ENCODE results near the gene MGAT5. TPM values are rescaled to one million over a fixed set of nuclear protein-coding genes. Genes with fewer than 3 reads are reported as not detected.

MGAT5 gene
- total RNA-seq, 1 experiment from 2014 or later = 52.4 TPM

DNA sequence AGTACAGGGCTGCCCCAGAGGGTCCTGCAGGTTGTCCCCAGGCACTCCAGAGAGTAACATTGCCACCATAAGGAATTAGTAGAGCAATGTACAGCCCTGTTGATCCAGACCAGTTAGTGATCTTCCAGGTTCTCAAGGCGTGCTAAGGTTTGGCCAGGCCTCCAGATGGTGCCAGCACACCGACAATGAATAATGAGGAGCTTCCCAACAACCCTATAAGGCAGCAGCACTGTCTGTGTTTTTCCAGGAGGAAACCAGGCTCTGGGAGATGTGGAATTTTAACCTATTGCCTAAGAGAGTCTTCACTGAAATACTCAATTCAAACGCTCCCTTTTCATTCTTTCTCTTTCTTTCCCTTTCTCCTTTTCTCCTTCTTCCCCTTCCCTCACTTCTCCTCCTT is 122.1 kb downstream of the MGAT5 start:
- peak; percentile 13 for DNase-seq (ENCODE audit: low spot score)
- no peak overlapping the region for H3K4me3 Mint-ChIP-seq
- ChIA-PET CTCF (interaction anchor here (0.5 to 2.1 kb wide), 3 partner anchors 36 to 122 kb away, joined by 3 to 16 read pairs (median 4); no protein-coding TSS in a partner anchor), POLR2A (no interaction called here)
- no peaks in the 10 kb centered on the region for H3K27me3 Mint-ChIP-seq (ENCODE audit: low read depth)
- TF ChIP-seq, protein P1, sequence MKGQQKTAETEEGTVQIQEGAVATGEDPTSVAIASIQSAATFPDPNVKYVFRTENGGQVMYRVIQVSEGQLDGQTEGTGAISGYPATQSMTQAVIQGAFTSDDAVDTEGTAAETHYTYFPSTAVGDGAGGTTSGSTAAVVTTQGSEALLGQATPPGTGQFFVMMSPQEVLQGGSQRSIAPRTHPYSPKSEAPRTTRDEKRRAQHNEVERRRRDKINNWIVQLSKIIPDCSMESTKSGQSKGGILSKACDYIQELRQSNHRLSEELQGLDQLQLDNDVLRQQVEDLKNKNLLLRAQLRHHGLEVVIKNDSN (CRISPR knock-in tag; IDR thresholded peaks at IDR 0.05) = no peak
- TF ChIP-seq, protein P2, sequence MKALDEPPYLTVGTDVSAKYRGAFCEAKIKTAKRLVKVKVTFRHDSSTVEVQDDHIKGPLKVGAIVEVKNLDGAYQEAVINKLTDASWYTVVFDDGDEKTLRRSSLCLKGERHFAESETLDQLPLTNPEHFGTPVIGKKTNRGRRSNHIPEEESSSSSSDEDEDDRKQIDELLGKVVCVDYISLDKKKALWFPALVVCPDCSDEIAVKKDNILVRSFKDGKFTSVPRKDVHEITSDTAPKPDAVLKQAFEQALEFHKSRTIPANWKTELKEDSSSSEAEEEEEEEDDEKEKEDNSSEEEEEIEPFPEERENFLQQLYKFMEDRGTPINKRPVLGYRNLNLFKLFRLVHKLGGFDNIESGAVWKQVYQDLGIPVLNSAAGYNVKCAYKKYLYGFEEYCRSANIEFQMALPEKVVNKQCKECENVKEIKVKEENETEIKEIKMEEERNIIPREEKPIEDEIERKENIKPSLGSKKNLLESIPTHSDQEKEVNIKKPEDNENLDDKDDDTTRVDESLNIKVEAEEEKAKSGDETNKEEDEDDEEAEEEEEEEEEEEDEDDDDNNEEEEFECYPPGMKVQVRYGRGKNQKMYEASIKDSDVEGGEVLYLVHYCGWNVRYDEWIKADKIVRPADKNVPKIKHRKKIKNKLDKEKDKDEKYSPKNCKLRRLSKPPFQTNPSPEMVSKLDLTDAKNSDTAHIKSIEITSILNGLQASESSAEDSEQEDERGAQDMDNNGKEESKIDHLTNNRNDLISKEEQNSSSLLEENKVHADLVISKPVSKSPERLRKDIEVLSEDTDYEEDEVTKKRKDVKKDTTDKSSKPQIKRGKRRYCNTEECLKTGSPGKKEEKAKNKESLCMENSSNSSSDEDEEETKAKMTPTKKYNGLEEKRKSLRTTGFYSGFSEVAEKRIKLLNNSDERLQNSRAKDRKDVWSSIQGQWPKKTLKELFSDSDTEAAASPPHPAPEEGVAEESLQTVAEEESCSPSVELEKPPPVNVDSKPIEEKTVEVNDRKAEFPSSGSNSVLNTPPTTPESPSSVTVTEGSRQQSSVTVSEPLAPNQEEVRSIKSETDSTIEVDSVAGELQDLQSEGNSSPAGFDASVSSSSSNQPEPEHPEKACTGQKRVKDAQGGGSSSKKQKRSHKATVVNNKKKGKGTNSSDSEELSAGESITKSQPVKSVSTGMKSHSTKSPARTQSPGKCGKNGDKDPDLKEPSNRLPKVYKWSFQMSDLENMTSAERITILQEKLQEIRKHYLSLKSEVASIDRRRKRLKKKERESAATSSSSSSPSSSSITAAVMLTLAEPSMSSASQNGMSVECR (CRISPR knock-in tag; IDR thresholded peaks at IDR 0.05; ENCODE audit: borderline replicate concordance) = no peak
- TF ChIP-seq EMX1 (CRISPR knock-in tag; IDR thresholded peaks at IDR 0.05) (no peak), ZNF121 (CRISPR knock-in tag; IDR thresholded peaks at IDR 0.05) (no peak)
- H3K27ac Mint-ChIP-seq = no peak overlapping the region
- H3K4me1 Mint-ChIP-seq = no peaks in the 10 kb centered on the region
- H3K9me3 Mint-ChIP-seq = no peaks in the 10 kb centered on the region
- ATAC-seq = peak; percentile 69
- H3K36me3 Mint-ChIP-seq = no peaks in the 10 kb centered on the region; the same call in 1 of the 2 replicates

DNA sequence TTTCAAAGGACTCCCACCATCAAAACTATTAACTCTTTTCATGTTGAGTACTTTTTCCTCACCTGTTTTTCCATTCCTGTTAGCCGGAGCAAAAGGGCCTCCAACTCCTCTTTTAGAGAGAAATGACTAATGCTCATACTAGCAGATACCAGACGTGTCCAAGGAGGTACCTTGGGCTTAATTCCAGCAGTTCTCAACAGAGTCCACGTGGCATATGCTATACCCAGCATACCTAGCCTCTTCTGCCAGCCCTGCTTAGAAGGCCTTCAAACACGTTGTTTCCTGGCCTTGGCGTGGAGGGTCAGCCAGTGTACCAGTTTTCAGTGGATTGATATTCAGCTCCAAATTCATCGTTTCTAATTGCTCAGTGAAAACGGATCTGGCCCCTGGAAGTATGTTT is 123.9 kb downstream of the MGAT5 start:
- H3K9me3 Mint-ChIP-seq = no peaks in the 10 kb centered on the region
- no peaks in the 10 kb centered on the region for H3K4me1 Mint-ChIP-seq
- ATAC-seq (no peak), DNase-seq (ENCODE audit: low spot score) (no peak)
- CTCF ChIA-PET = interaction anchor here (0.7 to 1.0 kb wide), 2 partner anchors 34 to 73 kb away, joined by 3 to 4 read pairs; no protein-coding TSS in a partner anchor
- H3K27ac Mint-ChIP-seq = no peak overlapping the region
- no peaks in the 10 kb centered on the region for H3K27me3 Mint-ChIP-seq (ENCODE audit: low read depth)
- TF ChIP-seq TEAD4 (CRISPR knock-in tag; IDR thresholded peaks at IDR 0.05) (no peak), ESRRA (CRISPR knock-in tag; IDR thresholded peaks at IDR 0.05; ENCODE audit: borderline replicate concordance) (no peak), ATF1 (CRISPR knock-in tag; IDR thresholded peaks at IDR 0.05) (no peak)
- H3K4me3 Mint-ChIP-seq = no peak overlapping the region
- H3K36me3 Mint-ChIP-seq = no peaks in the 10 kb centered on the region; the same call in 1 of the 2 replicates
- POLR2A ChIA-PET = no interaction called here

DNA sequence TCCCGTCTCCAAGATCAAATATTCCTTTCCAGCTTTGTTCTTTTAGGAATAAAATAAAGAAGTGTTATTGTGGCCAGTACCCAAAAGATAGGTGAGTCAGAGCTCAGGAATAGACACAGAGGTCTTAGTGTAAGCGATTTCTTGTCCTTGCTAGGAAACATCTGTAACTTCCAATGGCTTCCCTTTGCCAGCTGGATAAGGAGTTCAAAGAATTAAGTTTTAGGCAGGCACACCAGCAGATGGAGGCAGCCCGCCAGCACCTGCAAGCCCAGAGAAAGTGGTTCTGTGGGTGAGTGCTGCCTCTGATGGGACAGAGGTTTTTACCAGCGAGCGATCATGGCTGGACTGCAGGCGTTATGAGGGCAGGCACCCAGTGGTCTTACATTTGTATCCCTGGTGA is 125.4 kb downstream of the MGAT5 start:
- Mint-ChIP-seq H3K9me3 (no peaks in the 10 kb centered on the region), H3K4me3 (no peak overlapping the region), H3K27me3 (ENCODE audit: low read depth) (no peaks in the 10 kb centered on the region), H3K27ac (no peak overlapping the region), H3K36me3 (no peaks in the 10 kb centered on the region; the same call in 1 of the 2 replicates), H3K4me1 (no peaks in the 10 kb centered on the region)
- no peak for DNase-seq (ENCODE audit: low spot score)
- POLR2A ChIA-PET = no interaction called here
- CTCF ChIA-PET = interaction anchor here (2.6 kb wide), 1 partner anchor 72 kb away, joined by 11 read pairs; no protein-coding TSS in a partner anchor
- no peak for ATAC-seq
- no peak for TF ChIP-seq TCF7 (CRISPR knock-in tag; IDR thresholded peaks at IDR 0.05; ENCODE audit: low read depth)
- TF ChIP-seq NR3C1 (CRISPR knock-in tag; conservative IDR thresholded peaks at IDR 0.05; ENCODE audit: low read depth) = no peak
- no peak for TF ChIP-seq SMAD4 (CRISPR knock-in tag; IDR thresholded peaks at IDR 0.05)
- no peak for TF ChIP-seq ZNF671 (CRISPR knock-in tag; IDR thresholded peaks at IDR 0.05)
- TF ChIP-seq, protein P1 (CRISPR knock-in tag; IDR thresholded peaks at IDR 0.05) = no peak
- TF ChIP-seq, protein P3, sequence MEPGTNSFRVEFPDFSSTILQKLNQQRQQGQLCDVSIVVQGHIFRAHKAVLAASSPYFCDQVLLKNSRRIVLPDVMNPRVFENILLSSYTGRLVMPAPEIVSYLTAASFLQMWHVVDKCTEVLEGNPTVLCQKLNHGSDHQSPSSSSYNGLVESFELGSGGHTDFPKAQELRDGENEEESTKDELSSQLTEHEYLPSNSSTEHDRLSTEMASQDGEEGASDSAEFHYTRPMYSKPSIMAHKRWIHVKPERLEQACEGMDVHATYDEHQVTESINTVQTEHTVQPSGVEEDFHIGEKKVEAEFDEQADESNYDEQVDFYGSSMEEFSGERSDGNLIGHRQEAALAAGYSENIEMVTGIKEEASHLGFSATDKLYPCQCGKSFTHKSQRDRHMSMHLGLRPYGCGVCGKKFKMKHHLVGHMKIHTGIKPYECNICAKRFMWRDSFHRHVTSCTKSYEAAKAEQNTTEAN (CRISPR knock-in tag; IDR thresholded peaks at IDR 0.05) = no peak
- TF ChIP-seq, protein P4, sequence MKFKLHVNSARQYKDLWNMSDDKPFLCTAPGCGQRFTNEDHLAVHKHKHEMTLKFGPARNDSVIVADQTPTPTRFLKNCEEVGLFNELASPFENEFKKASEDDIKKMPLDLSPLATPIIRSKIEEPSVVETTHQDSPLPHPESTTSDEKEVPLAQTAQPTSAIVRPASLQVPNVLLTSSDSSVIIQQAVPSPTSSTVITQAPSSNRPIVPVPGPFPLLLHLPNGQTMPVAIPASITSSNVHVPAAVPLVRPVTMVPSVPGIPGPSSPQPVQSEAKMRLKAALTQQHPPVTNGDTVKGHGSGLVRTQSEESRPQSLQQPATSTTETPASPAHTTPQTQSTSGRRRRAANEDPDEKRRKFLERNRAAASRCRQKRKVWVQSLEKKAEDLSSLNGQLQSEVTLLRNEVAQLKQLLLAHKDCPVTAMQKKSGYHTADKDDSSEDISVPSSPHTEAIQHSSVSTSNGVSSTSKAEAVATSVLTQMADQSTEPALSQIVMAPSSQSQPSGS (CRISPR knock-in tag; IDR thresholded peaks at IDR 0.05; ENCODE audit: borderline replicate concordance, low read depth) = no peak
- no peak for TF ChIP-seq ZNF396 (CRISPR knock-in tag; IDR thresholded peaks at IDR 0.05; ENCODE audit: borderline replicate concordance)
- no peak for TF ChIP-seq SP1 (CRISPR knock-in tag; conservative IDR thresholded peaks at IDR 0.05)
- no peak for TF ChIP-seq RELA (CRISPR knock-in tag; IDR thresholded peaks at IDR 0.05; ENCODE audit: borderline replicate concordance)
- TF ChIP-seq, protein P5, sequence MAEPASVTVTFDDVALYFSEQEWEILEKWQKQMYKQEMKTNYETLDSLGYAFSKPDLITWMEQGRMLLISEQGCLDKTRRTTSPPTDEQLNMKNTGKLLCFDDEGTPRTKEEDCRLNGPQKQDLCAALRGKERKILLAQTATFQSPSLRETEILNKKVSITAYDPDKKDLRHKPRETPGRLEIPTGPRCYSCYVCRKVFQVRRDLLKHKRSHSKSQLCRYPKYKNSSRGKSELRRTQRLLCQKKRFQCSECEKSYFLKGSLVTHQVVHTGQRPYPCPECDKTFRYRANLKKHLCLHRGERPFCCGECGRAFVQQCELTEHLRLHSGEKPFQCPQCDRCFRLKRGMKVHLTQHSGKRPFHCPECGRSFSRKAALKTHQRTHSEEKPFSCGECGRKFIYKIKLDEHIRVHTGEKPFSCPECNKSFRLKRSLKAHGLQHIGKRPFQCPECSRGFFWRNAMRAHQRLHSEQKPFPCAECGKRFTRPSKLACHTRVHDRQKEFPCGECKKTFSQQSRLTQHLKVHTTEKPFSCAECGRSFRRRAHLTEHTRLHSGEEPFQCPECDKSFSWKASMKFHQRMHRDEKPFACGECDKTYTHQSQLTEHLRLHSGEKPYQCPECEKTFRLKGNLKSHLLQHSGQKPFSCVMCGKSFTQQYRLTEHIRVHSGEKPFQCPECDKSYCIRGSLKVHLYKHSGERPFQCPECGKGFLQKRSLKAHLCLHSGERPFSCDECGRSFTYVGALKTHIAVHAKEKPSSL (CRISPR knock-in tag; conservative IDR thresholded peaks at IDR 0.05) = no peak
- no peak for TF ChIP-seq CREB1 (CRISPR knock-in tag; IDR thresholded peaks at IDR 0.05)
- TF ChIP-seq OVOL2 (CRISPR knock-in tag; IDR thresholded peaks at IDR 0.05; ENCODE audit: borderline replicate concordance) = no peak
- TF ChIP-seq, protein P6, sequence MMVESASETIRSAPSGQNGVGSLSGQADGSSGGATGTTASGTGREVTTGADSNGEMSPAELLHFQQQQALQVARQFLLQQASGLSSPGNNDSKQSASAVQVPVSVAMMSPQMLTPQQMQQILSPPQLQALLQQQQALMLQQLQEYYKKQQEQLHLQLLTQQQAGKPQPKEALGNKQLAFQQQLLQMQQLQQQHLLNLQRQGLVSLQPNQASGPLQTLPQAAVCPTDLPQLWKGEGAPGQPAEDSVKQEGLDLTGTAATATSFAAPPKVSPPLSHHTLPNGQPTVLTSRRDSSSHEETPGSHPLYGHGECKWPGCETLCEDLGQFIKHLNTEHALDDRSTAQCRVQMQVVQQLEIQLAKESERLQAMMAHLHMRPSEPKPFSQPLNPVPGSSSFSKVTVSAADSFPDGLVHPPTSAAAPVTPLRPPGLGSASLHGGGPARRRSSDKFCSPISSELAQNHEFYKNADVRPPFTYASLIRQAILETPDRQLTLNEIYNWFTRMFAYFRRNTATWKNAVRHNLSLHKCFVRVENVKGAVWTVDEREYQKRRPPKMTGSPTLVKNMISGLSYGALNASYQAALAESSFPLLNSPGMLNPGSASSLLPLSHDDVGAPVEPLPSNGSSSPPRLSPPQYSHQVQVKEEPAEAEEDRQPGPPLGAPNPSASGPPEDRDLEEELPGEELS (CRISPR knock-in tag; IDR thresholded peaks at IDR 0.05) = no peak
